ENCODE results near the gene RNF217. TPM values are rescaled to one million over a fixed set of nuclear protein-coding genes. Genes with fewer than 3 reads are reported as not detected.

RNF217 gene
- total and polyA plus RNA-seq, 2 of the 8 experiments (the other 6 are each of a cell fraction or from before 2014, with no cell fraction given) = 2.0 to 8.9 TPM

DNA sequence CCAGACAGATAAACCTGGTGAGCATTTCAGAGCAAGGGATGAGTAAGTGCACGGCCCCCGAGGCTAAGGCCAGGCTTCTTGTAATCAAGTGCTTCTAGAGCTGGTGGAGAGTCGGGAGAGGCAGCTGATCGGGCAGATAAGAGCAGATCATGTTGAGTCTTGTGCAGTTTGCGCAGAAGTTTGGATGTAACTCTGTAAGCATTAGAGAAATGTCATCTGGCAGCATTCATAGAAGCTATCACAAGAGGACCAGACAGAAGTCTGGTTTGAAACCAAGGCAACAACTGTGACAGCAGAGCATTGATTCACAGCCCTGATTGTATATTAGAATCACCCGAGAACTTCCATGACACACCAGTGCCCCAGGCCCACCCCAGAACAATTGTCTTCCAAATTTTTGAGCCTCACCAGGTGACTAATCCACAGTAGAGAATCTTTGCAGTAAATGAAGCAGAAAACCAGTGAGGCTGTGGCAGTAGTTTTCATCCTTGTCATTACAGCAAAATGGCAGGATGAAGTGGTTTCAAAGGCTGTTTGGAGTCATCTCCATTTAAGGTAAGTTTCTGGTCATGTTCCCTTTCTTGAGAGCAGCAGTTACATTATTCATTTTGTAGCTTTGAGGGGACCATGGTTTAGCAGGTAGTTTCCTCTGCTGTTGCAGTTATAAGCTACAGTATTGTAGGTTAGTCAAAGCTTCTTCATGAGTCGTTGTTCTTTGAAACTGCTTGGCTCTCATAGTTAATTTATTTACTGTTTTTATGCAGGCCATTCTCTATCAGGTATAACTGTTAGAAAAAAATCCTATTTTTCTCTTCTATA, 84.1 kb downstream of the RNF217 start:
- no peak overlapping the region for H3K9ac ChIP-seq (replicated peaks in 1 of 4; ENCODE audit: extremely low read depth in 1 of 4, low read depth in 3 of 4, low read length in 3 of 4)
- FAIRE-seq (peak; percentile 50), DNase-seq (ENCODE audit: low read depth in 1 of 2, low spot score in 2 of 2) (no peak)
- no peak overlapping the region for H3K4ac ChIP-seq (replicated peaks; ENCODE audit: insufficient read length, low read depth, low read length)
- no peak overlapping the region for H2BK120ac ChIP-seq (replicated peaks; ENCODE audit: low read depth, low read length)
- TF ChIP-seq CEBPB (IDR thresholded peaks at IDR 0.05; ENCODE audit: low read depth, low read length) = no peak
- no peaks in the 10 kb centered on the region for H3K79me1 ChIP-seq (ENCODE audit: low read depth, low read length)
- no peak overlapping the region for H2AK5ac ChIP-seq (ENCODE audit: low read depth, low read length)
- no peaks in the 10 kb centered on the region for H3K23me2 ChIP-seq (ENCODE audit: low read depth, low read length)
- H4K20me1 ChIP-seq (replicated peaks in 1 of 2; ENCODE audit: control insufficient read depth in 1 of 2, insufficient read depth in 2 of 2, low read length in 2 of 2) = no peaks in the 10 kb centered on the region
- H3K4me2 ChIP-seq (ENCODE audit: insufficient read depth in 1 of 2, low read depth in 2 of 2, low read length in 2 of 2) = peak overlapping the region in 1 of 2 experiments; percentile 18; a peak in 1 of 4 replicates
- H2BK12ac ChIP-seq (ENCODE audit: low read depth, low read length) = no peak overlapping the region
- WGBS, 2 experiments (ENCODE audit: extremely low coverage in 1 of 2, insufficient coverage in 1 of 2, insufficient read length in 1 of 2, insufficient replicate concordance in 2 of 2, low coverage in 1 of 2, low lambda C conversion rate in 2 of 2, missing lambda C conversion rate in 1 of 2) = 88% methylated on average over 7 of the region's 7 CpGs; no CpG with 5 or more reads in 1 of the 2 experiments
- H2AFZ ChIP-seq (ENCODE audit: low read length) = no peak overlapping the region
- H3K4me1 ChIP-seq (replicated peaks in 1 of 4; ENCODE audit: control insufficient read depth in 3 of 4, insufficient read depth in 4 of 4, low read length in 3 of 4) = peaks cover 0 to 7% (median under 1%) of the 10 kb centered on the region in 4 experiments; a peak in 4 of 7 replicates
- no peaks in the 10 kb centered on the region for H3K9me3 ChIP-seq (ENCODE audit: insufficient read depth in 2 of 2, low read depth in 1 of 2, low read length in 1 of 2)
- H3K36me3 ChIP-seq (ENCODE audit: control insufficient read depth in 2 of 4, insufficient read depth in 4 of 4, low read length in 3 of 4) = no peaks in the 10 kb centered on the region
- no peak overlapping the region for H4K8ac ChIP-seq (ENCODE audit: extremely low read depth, insufficient read depth, low read length)
- no peak overlapping the region for H2BK15ac ChIP-seq (ENCODE audit: low read length)
- POLR2A ChIA-PET (ENCODE audit: partially characterized antibody) = no interaction called here
- H3K23ac ChIP-seq (ENCODE audit: insufficient read length) = no peak overlapping the region
- H3K4me3 ChIP-seq (ENCODE audit: extremely low read depth in 1 of 4, insufficient read depth in 2 of 4, low read depth in 3 of 4, low read length in 4 of 4) = no peak overlapping the region
- no peak overlapping the region for H4K5ac ChIP-seq (ENCODE audit: insufficient read length, low read depth, low read length)
- no peaks in the 10 kb centered on the region for H3K27me3 ChIP-seq (replicated peaks in 1 of 4; ENCODE audit: control insufficient read depth in 3 of 4, extremely low read depth in 1 of 4, insufficient read depth in 3 of 4, low read length in 3 of 4)
- H3K79me2 ChIP-seq (ENCODE audit: control insufficient read depth in 1 of 2, insufficient read depth in 2 of 2, low read length in 2 of 2) = no peaks in the 10 kb centered on the region
- no peak overlapping the region for H3K27ac ChIP-seq (ENCODE audit: low read depth, low read length)
- H2BK5ac ChIP-seq (ENCODE audit: low read depth, low read length) = no peak overlapping the region
- no peak overlapping the region for H3K18ac ChIP-seq (ENCODE audit: extremely low read depth, low read length)
- CTCF ChIA-PET (ENCODE audit: partially characterized antibody) = interaction anchor here (0.6 to 1.2 kb wide), 3 partner anchors 20 to 26 kb away, joined by 3 to 4 read pairs (median 3); no protein-coding TSS in a partner anchor
- H3K56ac ChIP-seq (replicated peaks; ENCODE audit: insufficient read length, low read depth, low read length) = no peak overlapping the region
- H2BK20ac ChIP-seq (ENCODE audit: low read length) = 0 out of 2 replicates have a peak overlapping the region, but pooled peaks have one; percentile 29
- H4K91ac ChIP-seq (replicated peaks; ENCODE audit: insufficient read length, low read length) = no peak overlapping the region
- H3K14ac ChIP-seq (ENCODE audit: insufficient read length) = no peak overlapping the region

Data from H1 (cell line).